ENCODE results near the gene CDK5R1.

Gene CDK5R1

GRCh38 chr17:32492264-32492589, 5.4 kb downstream of the CDK5R1 start:
- in situ Hi-C loops (cut with HindIII; ENCODE audit: low sequenced_read_pairs): no loop called here

- in situ Hi-C loops (cut with HindIII; ENCODE audit: low sequenced_read_pairs): no loop called here
Observed at GRCh38 chr17:32492648-32493289, 6.0 kb downstream of the CDK5R1 start.

- in situ Hi-C loops (cut with HindIII; ENCODE audit: low sequenced_read_pairs): no loop called here
Observed at GRCh38 chr17:32493571-32493970, 6.8 kb downstream of the CDK5R1 start.

GRCh38 chr17:32493976-32494513, 7.3 kb downstream of the CDK5R1 start:
- in situ Hi-C loops (cut with HindIII; ENCODE audit: low sequenced_read_pairs): no loop called here

- in situ Hi-C loops (cut with HindIII; ENCODE audit: low sequenced_read_pairs): no loop called here
Observed at GRCh38 chr17:32494621-32495358, 8.0 kb downstream of the CDK5R1 start.

- in situ Hi-C loops (cut with HindIII; ENCODE audit: low sequenced_read_pairs): no loop called here
Observed at GRCh38 chr17:32495359-32496231, 8.8 kb downstream of the CDK5R1 start.

- in situ Hi-C loops (cut with HindIII; ENCODE audit: low sequenced_read_pairs): no loop called here
Observed at GRCh38 chr17:32496395-32497073, 9.7 kb downstream of the CDK5R1 start.

GRCh38 chr17:32497431-32498205, 10.8 kb downstream of the CDK5R1 start:
- in situ Hi-C loops (cut with HindIII; ENCODE audit: low sequenced_read_pairs): no loop called here

GRCh38 chr17:32498391-32498790, 11.6 kb downstream of the CDK5R1 start:
- in situ Hi-C loops (cut with HindIII; ENCODE audit: low sequenced_read_pairs): no loop called here

- in situ Hi-C loops (cut with HindIII; ENCODE audit: low sequenced_read_pairs): loop anchor here (5.0 kb wide), 1 partner anchor 50 kb away; no protein-coding TSS in a partner anchor
Observed at GRCh38 chr17:32502013-32502412, 15.2 kb downstream of the CDK5R1 start.

- in situ Hi-C loops (cut with HindIII; ENCODE audit: low sequenced_read_pairs): loop anchor here (5.0 kb wide), 1 partner anchor 50 kb away; no protein-coding TSS in a partner anchor
Observed at GRCh38 chr17:32502710-32503109, 15.9 kb downstream of the CDK5R1 start.

- in situ Hi-C loops (cut with HindIII; ENCODE audit: low sequenced_read_pairs): loop anchor here (5.0 kb wide), 1 partner anchor 49 kb away; no protein-coding TSS in a partner anchor
Observed at GRCh38 chr17:32503251-32504165, 16.7 kb downstream of the CDK5R1 start.

- in situ Hi-C loops (cut with HindIII; ENCODE audit: low sequenced_read_pairs): loop anchor here (5.0 kb wide), 1 partner anchor 48 kb away; no protein-coding TSS in a partner anchor
Observed at GRCh38 chr17:32504166-32504990, 17.6 kb downstream of the CDK5R1 start.

- in situ Hi-C loops (cut with HindIII; ENCODE audit: low sequenced_read_pairs): no loop called here
Observed at GRCh38 chr17:32508926-32509325, 22.1 kb downstream of the CDK5R1 start.

GRCh38 chr17:32510466-32510865, 23.7 kb downstream of the CDK5R1 start:
- in situ Hi-C loops (cut with HindIII; ENCODE audit: low sequenced_read_pairs): no loop called here

- in situ Hi-C loops (cut with HindIII; ENCODE audit: low sequenced_read_pairs): no loop called here
Observed at GRCh38 chr17:32512328-32512727, 25.5 kb downstream of the CDK5R1 start.

GRCh38 chr17:32513579-32513978, 26.8 kb downstream of the CDK5R1 start:
- in situ Hi-C loops (cut with HindIII; ENCODE audit: low sequenced_read_pairs): no loop called here

- in situ Hi-C loops (cut with HindIII; ENCODE audit: low sequenced_read_pairs): no loop called here
Observed at GRCh38 chr17:32514606-32515005, 27.8 kb downstream of the CDK5R1 start.
